ENCODE results near the gene HLA-DRA. TPM values are rescaled to one million over a fixed set of nuclear protein-coding genes. Genes with fewer than 3 reads are reported as not detected.
"Not testable (repeated sequence)": the region's sequence is repeated elsewhere in the genome, so short reads cannot be mapped to it uniquely, and the experiment has no call there.

HLA-DRA gene
- total RNA-seq, 2 donors from 2014 or later, result 80.9 to 117 TPM

GRCh38 chr6:32472781-32473375 is 33.2 kb downstream of the HLA-DRA start:
- H3K4me1 Mint-ChIP-seq, result peaks cover 5% of the 10 kb centered on the region
- H3K27me3 Mint-ChIP-seq, result peaks cover 54% of the 10 kb centered on the region
- no peaks in the 10 kb centered on the region for H3K9me3 ChIP-seq (ENCODE audit: control insufficient read depth, low read length, poor library complexity, severe bottlenecking)
- DNase-seq (no peak), ATAC-seq (peak; percentile 33)
- H3K4me3 Mint-ChIP-seq, result no peak overlapping the region
- H3K36me3 Mint-ChIP-seq (ENCODE audit: low read depth), result peaks cover 5% of the 10 kb centered on the region
- H3K27ac Mint-ChIP-seq, result no peak overlapping the region

GRCh38 chr6:32473376-32474348 is 34.0 kb downstream of the HLA-DRA start:
- H3K4me3 Mint-ChIP-seq; H3K36me3 Mint-ChIP-seq (ENCODE audit: low read depth); DNase-seq; H3K9me3 ChIP-seq (ENCODE audit: control insufficient read depth, low read length, poor library complexity, severe bottlenecking); H3K4me1 Mint-ChIP-seq; H3K27ac Mint-ChIP-seq: not testable (repeated sequence)
- ATAC-seq, result peak; percentile 94
- H3K27me3 Mint-ChIP-seq, result peaks cover 60% of the 10 kb centered on the region

- H3K27ac Mint-ChIP-seq, result peak overlapping the region; percentile 39
Measured at GRCh38 chr6:32475392-32476206, 35.9 kb downstream of the HLA-DRA start.

GRCh38 chr6:32483968-32484613 is 44.4 kb downstream of the HLA-DRA start:
- H3K27me3 Mint-ChIP-seq, result peaks cover 29% of the 10 kb centered on the region
- no peak overlapping the region for H3K27ac Mint-ChIP-seq
- no peak overlapping the region for H3K4me3 Mint-ChIP-seq

More at GRCh38 chr6:32475392-32476206, 35.9 kb downstream of the HLA-DRA start:
- peaks cover 61% of the 10 kb centered on the region for H3K27me3 Mint-ChIP-seq
- H3K4me1 Mint-ChIP-seq, result peaks cover 5% of the 10 kb centered on the region
- ATAC-seq (no peak), DNase-seq (no peak)
- H3K36me3 Mint-ChIP-seq (ENCODE audit: low read depth), result peaks cover 5% of the 10 kb centered on the region
- no peak overlapping the region for H3K4me3 Mint-ChIP-seq
- H3K9me3 ChIP-seq (ENCODE audit: control insufficient read depth, low read length, poor library complexity, severe bottlenecking), result no peaks in the 10 kb centered on the region

GRCh38 chr6:32484614-32484998 is 44.9 kb downstream of the HLA-DRA start:
- Mint-ChIP-seq H3K4me1 (no peaks in the 10 kb centered on the region), H3K27ac (no peak overlapping the region), H3K4me3 (no peak overlapping the region), H3K36me3 (ENCODE audit: low read depth) (no peaks in the 10 kb centered on the region), H3K27me3 (peaks cover 29% of the 10 kb centered on the region)
- DNase-seq, result no peak
- H3K9me3 ChIP-seq (ENCODE audit: control insufficient read depth, low read length, poor library complexity, severe bottlenecking), result no peaks in the 10 kb centered on the region
- no peak for ATAC-seq

More at GRCh38 chr6:32483968-32484613, 44.4 kb downstream of the HLA-DRA start:
- Mint-ChIP-seq H3K36me3 (ENCODE audit: low read depth) (no peaks in the 10 kb centered on the region), H3K4me1 (no peaks in the 10 kb centered on the region)
- no peak for DNase-seq
- no peaks in the 10 kb centered on the region for H3K9me3 ChIP-seq (ENCODE audit: control insufficient read depth, low read length, poor library complexity, severe bottlenecking)
- no peak for ATAC-seq

GRCh38 chr6:32488083-32488482 is 48.4 kb downstream of the HLA-DRA start:
- no peak for ATAC-seq
- H3K9me3 ChIP-seq (ENCODE audit: control insufficient read depth, low read length, poor library complexity, severe bottlenecking), result no peaks in the 10 kb centered on the region

GRCh38 chr6:32491700-32492099 is 52.0 kb downstream of the HLA-DRA start:
- ATAC-seq (no peak), DNase-seq (no peak)
- peaks cover 5% of the 10 kb centered on the region for H3K4me1 Mint-ChIP-seq
- H3K9me3 ChIP-seq (ENCODE audit: control insufficient read depth, low read length, poor library complexity, severe bottlenecking), result no peaks in the 10 kb centered on the region
- H3K27me3 Mint-ChIP-seq, result peaks cover 14% of the 10 kb centered on the region
- H3K36me3 Mint-ChIP-seq (ENCODE audit: low read depth), result no peaks in the 10 kb centered on the region
- H3K27ac Mint-ChIP-seq, result no peak overlapping the region
- no peak overlapping the region for H3K4me3 Mint-ChIP-seq

More at GRCh38 chr6:32488083-32488482, 48.4 kb downstream of the HLA-DRA start:
- no peak overlapping the region for H3K27ac Mint-ChIP-seq
- DNase-seq, result no peak
- no peaks in the 10 kb centered on the region for H3K36me3 Mint-ChIP-seq (ENCODE audit: low read depth)
- H3K27me3 Mint-ChIP-seq, result peaks cover 14% of the 10 kb centered on the region
- peaks cover 5% of the 10 kb centered on the region for H3K4me1 Mint-ChIP-seq
- no peak overlapping the region for H3K4me3 Mint-ChIP-seq

GRCh38 chr6:32492351-32492750 is 52.7 kb downstream of the HLA-DRA start:
- no peak overlapping the region for H3K27ac Mint-ChIP-seq
- H3K36me3 Mint-ChIP-seq (ENCODE audit: low read depth), result no peaks in the 10 kb centered on the region
- no peak for ATAC-seq
- H3K4me1 Mint-ChIP-seq, result peaks cover 5% of the 10 kb centered on the region
- H3K4me3 Mint-ChIP-seq, result no peak overlapping the region
- H3K27me3 Mint-ChIP-seq, result peaks cover 14% of the 10 kb centered on the region
- no peak for DNase-seq
- no peaks in the 10 kb centered on the region for H3K9me3 ChIP-seq (ENCODE audit: control insufficient read depth, low read length, poor library complexity, severe bottlenecking)

Other genes starting within 250 kb of the HLA-DRA start
- 100 to 1,000 TPM; 103 to 110 TPM for gene PBX2, start 249.7 kb upstream of the HLA-DRA start, total RNA-seq
- gene GPSM3, start 247.2 kb upstream of the HLA-DRA start, total RNA-seq, result 100 to 1,000 TPM; 268 to 291 TPM
- 1 to 10 TPM in 1 of 2 donors, under 1 TPM in 1; 0.60 to 1.0 TPM for gene NOTCH4, start 215.8 kb upstream of the HLA-DRA start, total RNA-seq
- not detected for gene TSBP1, start 68.0 kb upstream of the HLA-DRA start, total RNA-seq
- not detected for gene BTNL2, start 32.7 kb upstream of the HLA-DRA start, total RNA-seq
- 1 to 10 TPM; 2.8 to 8.8 TPM for gene HLA-DRB5, start 90.4 kb downstream of the HLA-DRA start, total RNA-seq
- 10 to 100 TPM; 39.8 to 46.5 TPM for gene HLA-DRB1, start 150.0 kb downstream of the HLA-DRA start, total RNA-seq
- gene HLA-DQA1, start 197.5 kb downstream of the HLA-DRA start, total RNA-seq, result 10 to 100 TPM; 18.2 to 21.5 TPM
- gene HLA-DQB1, start 226.8 kb downstream of the HLA-DRA start, total RNA-seq, result 10 to 100 TPM; 15.7 to 16.2 TPM